Measurements from ENCODE around the gene INVS.

The INVS gene

GRCh38 chr9:100285080-100285479, 186.0 kb downstream of the INVS start:
- no peak overlapping the region for H2AFZ ChIP-seq (ENCODE audit: low read length)
- H3K36me3 ChIP-seq (replicated peaks; ENCODE audit: insufficient read depth, low read length) = no peaks in the 10 kb centered on the region
- no peak overlapping the region for H3K4me2 ChIP-seq (ENCODE audit: low read depth, low read length)
- no peaks in the 10 kb centered on the region for H3K4me1 ChIP-seq (ENCODE audit: low read length)
- H3K4me3 ChIP-seq (ENCODE audit: low read length) = no peak overlapping the region
- no peaks in the 10 kb centered on the region for H3K9me3 ChIP-seq (replicated peaks; ENCODE audit: insufficient read depth, low read length)
- H3K9ac ChIP-seq (ENCODE audit: low read length) = no peak overlapping the region
- no peaks in the 10 kb centered on the region for H3F3A ChIP-seq (ENCODE audit: insufficient read depth, low read length)
- H4K20me1 ChIP-seq (ENCODE audit: insufficient read depth, low read length) = no peaks in the 10 kb centered on the region
- no peaks in the 10 kb centered on the region for H3K9me2 ChIP-seq (replicated peaks; ENCODE audit: insufficient read depth, low read length)
- no peak for DNase-seq
- no peaks in the 10 kb centered on the region for H3K79me2 ChIP-seq (ENCODE audit: low read length)
- H3K27me3 ChIP-seq (replicated peaks; ENCODE audit: insufficient read depth, low read length) = no peaks in the 10 kb centered on the region
- no peak for TF ChIP-seq EZH2 (optimal IDR thresholded peaks at IDR 0.05; ENCODE audit: low read depth, low read length)
- no peak for TF ChIP-seq EZH2phosphoT487 (IDR thresholded peaks at IDR 0.05; ENCODE audit: low read length)
- TF ChIP-seq, protein P1, sequence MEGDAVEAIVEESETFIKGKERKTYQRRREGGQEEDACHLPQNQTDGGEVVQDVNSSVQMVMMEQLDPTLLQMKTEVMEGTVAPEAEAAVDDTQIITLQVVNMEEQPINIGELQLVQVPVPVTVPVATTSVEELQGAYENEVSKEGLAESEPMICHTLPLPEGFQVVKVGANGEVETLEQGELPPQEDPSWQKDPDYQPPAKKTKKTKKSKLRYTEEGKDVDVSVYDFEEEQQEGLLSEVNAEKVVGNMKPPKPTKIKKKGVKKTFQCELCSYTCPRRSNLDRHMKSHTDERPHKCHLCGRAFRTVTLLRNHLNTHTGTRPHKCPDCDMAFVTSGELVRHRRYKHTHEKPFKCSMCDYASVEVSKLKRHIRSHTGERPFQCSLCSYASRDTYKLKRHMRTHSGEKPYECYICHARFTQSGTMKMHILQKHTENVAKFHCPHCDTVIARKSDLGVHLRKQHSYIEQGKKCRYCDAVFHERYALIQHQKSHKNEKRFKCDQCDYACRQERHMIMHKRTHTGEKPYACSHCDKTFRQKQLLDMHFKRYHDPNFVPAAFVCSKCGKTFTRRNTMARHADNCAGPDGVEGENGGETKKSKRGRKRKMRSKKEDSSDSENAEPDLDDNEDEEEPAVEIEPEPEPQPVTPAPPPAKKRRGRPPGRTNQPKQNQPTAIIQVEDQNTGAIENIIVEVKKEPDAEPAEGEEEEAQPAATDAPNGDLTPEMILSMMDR (IDR thresholded peaks at IDR 0.05; ENCODE audit: low read length) = no peak
- no peak overlapping the region for H3K27ac ChIP-seq (ENCODE audit: low read length)

GRCh38 chr9:100285601-100286000, 186.6 kb downstream of the INVS start:
- no peaks in the 10 kb centered on the region for H3K9me2 ChIP-seq (replicated peaks; ENCODE audit: insufficient read depth, low read length)
- no peaks in the 10 kb centered on the region for H3K9me3 ChIP-seq (replicated peaks; ENCODE audit: insufficient read depth, low read length)
- H3K4me3 ChIP-seq (ENCODE audit: low read length) = no peak overlapping the region
- H3K36me3 ChIP-seq (replicated peaks; ENCODE audit: insufficient read depth, low read length) = no peaks in the 10 kb centered on the region
- no peak overlapping the region for H3K9ac ChIP-seq (ENCODE audit: low read length)
- H3K4me2 ChIP-seq (ENCODE audit: low read depth, low read length) = no peak overlapping the region
- DNase-seq = no peak
- no peaks in the 10 kb centered on the region for H3F3A ChIP-seq (ENCODE audit: insufficient read depth, low read length)
- TF ChIP-seq EZH2 (optimal IDR thresholded peaks at IDR 0.05; ENCODE audit: low read depth, low read length) (no peak), EZH2phosphoT487 (IDR thresholded peaks at IDR 0.05; ENCODE audit: low read length) (no peak)
- TF ChIP-seq, protein P1 (IDR thresholded peaks at IDR 0.05; ENCODE audit: low read length) = no peak
- no peaks in the 10 kb centered on the region for H4K20me1 ChIP-seq (ENCODE audit: insufficient read depth, low read length)
- H3K27ac ChIP-seq (ENCODE audit: low read length) = no peak overlapping the region
- H3K79me2 ChIP-seq (ENCODE audit: low read length) = no peaks in the 10 kb centered on the region
- no peak overlapping the region for H2AFZ ChIP-seq (ENCODE audit: low read length)
- no peaks in the 10 kb centered on the region for H3K4me1 ChIP-seq (ENCODE audit: low read length)
- no peaks in the 10 kb centered on the region for H3K27me3 ChIP-seq (replicated peaks; ENCODE audit: insufficient read depth, low read length)

- no peak overlapping the region for H3K9ac ChIP-seq (ENCODE audit: low read length)
- H3K4me1 ChIP-seq (ENCODE audit: low read length) = no peaks in the 10 kb centered on the region
- H3K27ac ChIP-seq (ENCODE audit: low read length) = no peak overlapping the region
- H3K27me3 ChIP-seq (replicated peaks; ENCODE audit: insufficient read depth, low read length) = no peaks in the 10 kb centered on the region
- H3K79me2 ChIP-seq (ENCODE audit: low read length) = no peaks in the 10 kb centered on the region
- H2AFZ ChIP-seq (ENCODE audit: low read length) = no peak overlapping the region
- no peaks in the 10 kb centered on the region for H3K9me2 ChIP-seq (replicated peaks; ENCODE audit: insufficient read depth, low read length)
- H3K36me3 ChIP-seq (replicated peaks; ENCODE audit: insufficient read depth, low read length) = no peaks in the 10 kb centered on the region
- H3K9me3 ChIP-seq (replicated peaks; ENCODE audit: insufficient read depth, low read length) = no peaks in the 10 kb centered on the region
- H4K20me1 ChIP-seq (ENCODE audit: insufficient read depth, low read length) = no peaks in the 10 kb centered on the region
- no peak overlapping the region for H3K4me3 ChIP-seq (ENCODE audit: low read length)
- no peak for DNase-seq
- no peaks in the 10 kb centered on the region for H3F3A ChIP-seq (ENCODE audit: insufficient read depth, low read length)
- no peak for TF ChIP-seq EZH2 (optimal IDR thresholded peaks at IDR 0.05; ENCODE audit: low read depth, low read length)
- TF ChIP-seq EZH2phosphoT487 (IDR thresholded peaks at IDR 0.05; ENCODE audit: low read length) = no peak
- TF ChIP-seq, protein P1 (IDR thresholded peaks at IDR 0.05; ENCODE audit: low read length) = no peak
- H3K4me2 ChIP-seq (ENCODE audit: low read depth, low read length) = no peak overlapping the region
These were observed 187.2 kb downstream of the INVS start for GRCh38 chr9:100286257-100286656.
